Measurements from ENCODE around the gene YIPF4.

GRCh38 chr2:32330136-32330535 lies 52.4 kb downstream of the YIPF4 start:
- TF ChIP-seq SP1 (IDR thresholded peaks at IDR 0.05) (no peak), FOXK2 (IDR thresholded peaks at IDR 0.05) (no peak), NFRKB (IDR thresholded peaks at IDR 0.05) (no peak), ZNF384 (IDR thresholded peaks at IDR 0.05) (no peak), TARDBP (IDR thresholded peaks at IDR 0.05) (no peak), FOXM1 (IDR thresholded peaks at IDR 0.05; ENCODE audit: borderline replicate concordance) (no peak), SUZ12 (IDR thresholded peaks at IDR 0.05) (no peak)
